Activated CD4-positive, alpha-beta T cell treated with anti-CD3 and anti-CD28 coated beads for 36 hours (primary cell): ENCODE data around the gene EPB41L4A. TPM values are rescaled to one million over a fixed set of nuclear protein-coding genes. Genes with fewer than 3 reads are reported as not detected.
A peak's percentile ranks its signal among the peaks of the same experiment; 100 is the strongest.

ENCODE experiments used
- ATAC-seq: fragments of 200-7000 bp; cut with Tn5 transposase; one replicate; pipeline ENCODE4 v1.10.0; 2021; ENCODE audit warnings: mild to moderate bottlenecking, moderate library complexity
- CTCF ChIA-PET: fragments of 350-600 bp; sonication (Branson Sonifier 250); formaldehyde crosslinking; loops from one replicate; lab custom pipeline; 2021; ENCODE audit warnings: antibody characterized with exemption; lab: Charles Lee
- POLR2A ChIA-PET: fragments of 350-600 bp; sonication (Branson Sonifier 250); formaldehyde crosslinking; loops from one replicate; lab custom pipeline; 2021; ENCODE audit warnings: antibody characterized with exemption, inconsistent platforms; lab: Charles Lee
- DNase-seq: peaks from one replicate; pipeline ENCODE4 v3.0.0-alpha.2; 2020
- H3K27ac Mint-ChIP-seq: one replicate; pipeline ENCODE4 v1.8.0; 2021; ENCODE audit warnings: mixed read lengths
- H3K27me3 Mint-ChIP-seq: one replicate; pipeline ENCODE4 v1.8.0; 2021; ENCODE audit warnings: mixed read lengths
- H3K36me3 Mint-ChIP-seq: one replicate; pipeline ENCODE4 v1.8.0; 2021; ENCODE audit warnings: low read depth, mixed read lengths
- H3K4me1 Mint-ChIP-seq: one replicate; pipeline ENCODE4 v1.8.0; 2021; ENCODE audit warnings: mixed read lengths
- H3K4me3 Mint-ChIP-seq: one replicate; pipeline ENCODE4 v1.8.0; 2021; ENCODE audit warnings: mild to moderate bottlenecking, moderate library complexity, mixed read lengths
- H3K9me3 Mint-ChIP-seq: one replicate; pipeline ENCODE4 v1.8.0; 2021; ENCODE audit warnings: low read depth, mixed read lengths
- intact Hi-C, 2 experiments: fragments of 100-400 bp; cut with DNase I in 1 of 2; cut with micrococcal nuclease in 1 of 2; formaldehyde crosslinking; loops; one replicate each; pipeline versions ENCODE4 v1.14.2 to v1.15.1; 2022 to 2024; cut with DNase I, micrococcal nuclease
- total RNA-seq, 2 experiments: library from RNA; stranded (reverse); gene quantifications; one replicate each; pipeline ENCODE4 v1.2.3, GENCODE V29; 2021

The EPB41L4A gene
- total RNA-seq, 2 experiments from 2014 or later = 0.05 to 0.28 TPM

DNA sequence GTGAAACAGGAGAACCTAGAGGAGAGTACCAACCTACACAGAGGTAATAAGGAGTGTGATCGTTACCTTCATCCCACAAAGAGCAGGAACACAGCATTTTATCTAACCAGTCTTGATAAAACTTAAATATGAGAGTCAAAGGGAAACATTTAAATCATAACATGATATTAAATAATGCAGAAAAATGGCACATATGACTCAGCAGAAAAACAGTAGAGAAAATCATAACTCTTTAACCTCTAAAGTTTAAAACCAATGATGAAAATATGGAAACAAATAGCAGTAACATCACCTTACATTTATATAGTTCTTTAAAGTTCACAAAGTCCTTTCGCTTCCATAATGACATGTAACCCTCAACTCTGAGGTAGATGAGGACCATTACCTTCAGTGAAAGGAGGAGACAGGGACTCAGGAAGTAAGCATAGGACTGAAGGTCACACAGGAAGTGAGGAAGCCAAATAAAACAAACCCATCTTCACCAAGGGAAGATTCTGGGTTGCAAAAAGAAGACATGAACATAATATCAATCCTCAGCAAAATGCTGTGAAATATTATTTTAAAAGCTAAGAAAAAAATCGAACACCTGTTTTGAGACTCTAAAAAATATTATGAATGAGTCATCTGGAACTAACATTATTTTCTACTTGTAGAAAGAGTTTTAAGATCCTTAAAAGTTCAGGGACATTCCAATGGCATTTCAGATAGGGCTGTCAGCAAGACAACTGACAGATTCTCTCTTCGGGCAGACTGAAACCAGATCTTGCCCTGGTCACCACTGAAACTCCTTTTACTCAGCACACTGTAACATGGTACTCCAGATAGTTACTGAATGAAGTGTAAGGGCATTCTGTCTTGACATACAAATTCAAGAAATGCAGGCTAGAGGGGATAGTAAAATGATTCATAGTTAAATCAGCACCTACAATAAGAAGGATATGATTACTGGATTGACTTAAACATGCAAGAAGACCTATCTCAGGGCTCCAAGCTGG lies 148.5 kb downstream of the EPB41L4A start:
- Mint-ChIP-seq H3K27me3 (peaks cover 11% of the 10 kb centered on the region), H3K4me1 (peaks cover 6% of the 10 kb centered on the region), H3K4me3 (no peak overlapping the region), H3K9me3 (no peaks in the 10 kb centered on the region), H3K36me3 (no peaks in the 10 kb centered on the region), H3K27ac (no peak overlapping the region)
- POLR2A ChIA-PET = no interaction called here
- intact Hi-C loops = no loop called here
- CTCF ChIA-PET = no interaction called here
- DNase-seq (no peak), ATAC-seq (peak; percentile 49)

DNA sequence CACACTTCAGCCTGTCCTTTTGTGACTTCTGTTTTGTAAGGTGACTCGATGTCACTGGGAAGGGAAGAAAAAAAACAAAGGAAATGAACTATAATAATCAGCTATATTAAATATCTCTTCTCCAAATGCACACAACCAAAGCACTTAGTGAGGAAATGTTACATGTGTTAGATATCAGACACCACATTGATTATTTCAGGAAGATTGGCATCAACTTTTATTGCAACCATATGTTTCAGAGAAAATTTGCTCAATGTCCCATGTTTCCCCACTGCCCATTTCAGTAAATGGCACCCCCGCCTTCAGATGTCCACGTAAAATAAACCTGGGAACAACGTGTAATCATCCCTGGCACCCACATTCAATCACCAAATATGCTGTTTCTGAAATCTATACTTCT lies 151.8 kb downstream of the EPB41L4A start:
- intact Hi-C loops = no loop called here
- no peaks in the 10 kb centered on the region for H3K36me3 Mint-ChIP-seq
- peaks cover 6% of the 10 kb centered on the region for H3K4me1 Mint-ChIP-seq
- DNase-seq = no peak
- ChIA-PET POLR2A (no interaction called here), CTCF (no interaction called here)
- no peak overlapping the region for H3K4me3 Mint-ChIP-seq
- ATAC-seq = no peak
- H3K9me3 Mint-ChIP-seq = no peaks in the 10 kb centered on the region
- peaks cover 18% of the 10 kb centered on the region for H3K27me3 Mint-ChIP-seq
- no peak overlapping the region for H3K27ac Mint-ChIP-seq

DNA sequence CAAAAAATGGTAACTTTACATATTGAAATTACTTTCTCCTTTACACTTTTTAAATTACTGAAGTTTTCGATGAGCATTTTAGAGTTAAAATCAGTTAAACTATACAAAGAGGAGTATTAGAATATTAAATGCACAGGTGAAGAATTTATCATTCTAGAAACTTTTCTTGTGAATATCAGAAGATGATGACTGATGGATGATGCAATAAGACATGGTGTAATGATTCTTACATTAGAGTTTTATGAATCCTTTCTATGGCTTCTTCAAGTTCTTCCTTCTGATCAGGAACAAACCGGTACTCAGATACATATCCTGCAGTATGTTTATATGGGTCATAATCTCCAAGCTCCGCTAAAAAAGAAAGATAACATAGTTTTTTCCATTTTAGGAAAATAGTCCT lies 154.4 kb downstream of the EPB41L4A start:
- Mint-ChIP-seq H3K4me1 (no peaks in the 10 kb centered on the region), H3K27ac (no peak overlapping the region), H3K4me3 (no peak overlapping the region), H3K9me3 (no peaks in the 10 kb centered on the region), H3K36me3 (no peaks in the 10 kb centered on the region), H3K27me3 (peaks cover 17% of the 10 kb centered on the region)
- ChIA-PET POLR2A (no interaction called here), CTCF (no interaction called here)
- no peak for DNase-seq
- no peak for ATAC-seq
- intact Hi-C loops = no loop called here

DNA sequence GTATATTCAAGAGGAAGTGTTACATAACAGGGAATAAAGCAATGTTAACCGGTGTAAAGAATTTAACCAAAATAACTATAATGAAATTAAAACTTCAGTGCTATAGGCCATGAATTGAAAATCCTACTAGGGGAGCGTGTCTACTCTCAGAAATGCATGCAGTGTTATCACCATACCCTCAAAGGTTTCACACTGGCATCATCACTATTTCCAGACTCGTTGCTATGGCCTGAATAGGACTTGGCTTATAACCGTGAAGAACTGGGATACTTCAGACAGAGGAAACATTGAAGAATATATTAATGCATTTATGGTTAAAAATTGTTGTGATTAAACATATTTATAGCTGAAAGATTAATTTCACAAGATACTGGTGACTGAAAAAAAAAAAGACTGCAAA lies 154.9 kb downstream of the EPB41L4A start:
- H3K27me3 Mint-ChIP-seq = peaks cover 17% of the 10 kb centered on the region
- POLR2A ChIA-PET = no interaction called here
- no peak for ATAC-seq
- H3K4me3 Mint-ChIP-seq = no peak overlapping the region
- no peaks in the 10 kb centered on the region for H3K36me3 Mint-ChIP-seq
- no peak overlapping the region for H3K27ac Mint-ChIP-seq
- H3K4me1 Mint-ChIP-seq = no peaks in the 10 kb centered on the region
- DNase-seq = no peak
- CTCF ChIA-PET = no interaction called here
- no peaks in the 10 kb centered on the region for H3K9me3 Mint-ChIP-seq
- intact Hi-C loops = no loop called here

DNA sequence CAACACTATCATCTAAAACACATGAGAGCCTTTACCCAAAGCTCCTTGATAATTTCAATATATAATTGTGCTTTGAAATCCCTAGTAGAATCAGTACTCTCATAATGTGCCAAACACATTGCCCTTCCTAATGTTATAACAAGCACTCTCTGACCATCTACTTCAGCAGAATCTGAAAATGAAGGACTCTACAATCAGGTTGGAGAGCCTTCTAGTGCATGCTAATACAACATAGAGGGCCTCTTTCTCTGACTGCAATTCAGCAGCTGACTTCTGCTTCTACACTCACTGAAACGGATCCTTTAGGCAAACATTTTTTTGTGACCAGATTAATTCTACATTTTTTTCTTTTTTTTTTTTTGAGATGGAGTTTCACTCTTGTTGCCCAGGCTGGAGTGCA lies 155.6 kb downstream of the EPB41L4A start:
- ATAC-seq (no peak), DNase-seq (no peak)
- H3K4me1 Mint-ChIP-seq = no peaks in the 10 kb centered on the region
- no peak overlapping the region for H3K4me3 Mint-ChIP-seq
- ChIA-PET POLR2A (no interaction called here), CTCF (no interaction called here)
- peaks cover 20% of the 10 kb centered on the region for H3K27me3 Mint-ChIP-seq
- no peaks in the 10 kb centered on the region for H3K36me3 Mint-ChIP-seq
- no peak overlapping the region for H3K27ac Mint-ChIP-seq
- H3K9me3 Mint-ChIP-seq = no peaks in the 10 kb centered on the region
- intact Hi-C loops = no loop called here

DNA sequence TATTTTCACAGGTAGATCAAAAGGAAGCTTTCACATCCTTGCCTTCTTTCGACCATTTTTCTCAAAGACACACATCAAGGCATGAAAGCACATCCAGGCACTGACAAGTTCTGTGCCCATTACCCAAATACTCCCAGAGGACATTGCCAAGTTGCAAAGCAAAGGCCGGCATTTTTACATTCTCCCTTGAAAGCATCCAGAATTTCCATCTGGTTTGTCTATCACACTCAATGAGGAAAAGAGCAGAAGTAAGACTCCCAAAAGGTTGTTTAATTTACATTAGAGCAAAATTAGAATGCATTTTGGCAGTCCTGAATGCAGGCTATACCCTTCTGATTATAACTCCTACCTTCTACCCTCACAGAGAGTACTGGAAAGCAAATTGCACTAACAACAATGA lies 160.5 kb downstream of the EPB41L4A start:
- peaks cover 11% of the 10 kb centered on the region for H3K27me3 Mint-ChIP-seq
- ATAC-seq = no peak
- intact Hi-C loops = no loop called here
- no peak overlapping the region for H3K27ac Mint-ChIP-seq
- no peak for DNase-seq
- no peaks in the 10 kb centered on the region for H3K36me3 Mint-ChIP-seq
- CTCF ChIA-PET = no interaction called here
- H3K9me3 Mint-ChIP-seq = no peaks in the 10 kb centered on the region
- no peaks in the 10 kb centered on the region for H3K4me1 Mint-ChIP-seq
- POLR2A ChIA-PET = no interaction called here
- no peak overlapping the region for H3K4me3 Mint-ChIP-seq

DNA sequence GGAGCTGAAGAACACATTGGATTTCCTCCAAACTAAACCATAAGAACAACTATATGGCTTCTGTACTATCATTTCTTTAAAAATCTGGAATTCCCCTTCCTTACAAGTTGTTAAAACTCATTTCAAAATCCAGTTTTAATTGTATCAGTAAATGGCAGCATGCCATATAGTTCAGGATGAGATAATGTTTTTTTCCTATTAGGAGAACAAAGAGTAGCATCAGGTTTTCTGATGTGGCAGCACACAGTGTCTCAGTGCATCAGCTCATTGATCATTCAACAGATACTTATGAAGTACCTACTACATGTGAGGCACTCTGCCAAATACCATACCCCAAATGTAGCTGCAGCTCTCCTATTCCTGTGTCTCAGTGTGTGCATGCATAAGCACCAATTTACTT lies 161.1 kb downstream of the EPB41L4A start:
- Mint-ChIP-seq H3K36me3 (no peaks in the 10 kb centered on the region), H3K9me3 (no peaks in the 10 kb centered on the region), H3K4me3 (no peak overlapping the region), H3K27me3 (peaks cover 8% of the 10 kb centered on the region), H3K4me1 (no peaks in the 10 kb centered on the region), H3K27ac (no peak overlapping the region)
- POLR2A ChIA-PET = no interaction called here
- ATAC-seq = no peak
- no peak for DNase-seq
- CTCF ChIA-PET = no interaction called here
- intact Hi-C loops = no loop called here

DNA sequence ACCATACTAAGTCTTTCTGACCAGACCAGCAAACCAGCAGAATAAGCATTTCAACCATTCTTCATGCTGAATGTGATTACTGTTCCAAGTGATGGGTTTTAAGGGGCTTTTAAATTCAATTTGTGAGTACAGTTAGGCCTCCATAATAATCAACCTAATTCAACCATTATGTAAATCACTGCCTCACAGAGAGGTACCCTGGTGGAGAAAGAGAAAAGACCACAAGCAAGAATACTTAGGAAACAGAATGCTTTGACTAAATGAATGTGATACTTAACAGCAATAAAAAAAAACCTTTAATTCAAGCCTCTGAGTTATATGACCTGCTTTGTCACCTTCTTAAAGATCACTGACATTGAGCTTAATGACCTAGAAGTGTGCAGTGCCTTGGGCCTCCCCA lies 162.1 kb downstream of the EPB41L4A start:
- no peak overlapping the region for H3K4me3 Mint-ChIP-seq
- intact Hi-C loops = no loop called here
- peaks cover 8% of the 10 kb centered on the region for H3K27me3 Mint-ChIP-seq
- ATAC-seq (no peak), DNase-seq (no peak)
- H3K4me1 Mint-ChIP-seq = no peaks in the 10 kb centered on the region
- ChIA-PET CTCF (no interaction called here), POLR2A (no interaction called here)
- H3K9me3 Mint-ChIP-seq = no peaks in the 10 kb centered on the region
- H3K27ac Mint-ChIP-seq = no peak overlapping the region
- no peaks in the 10 kb centered on the region for H3K36me3 Mint-ChIP-seq

DNA sequence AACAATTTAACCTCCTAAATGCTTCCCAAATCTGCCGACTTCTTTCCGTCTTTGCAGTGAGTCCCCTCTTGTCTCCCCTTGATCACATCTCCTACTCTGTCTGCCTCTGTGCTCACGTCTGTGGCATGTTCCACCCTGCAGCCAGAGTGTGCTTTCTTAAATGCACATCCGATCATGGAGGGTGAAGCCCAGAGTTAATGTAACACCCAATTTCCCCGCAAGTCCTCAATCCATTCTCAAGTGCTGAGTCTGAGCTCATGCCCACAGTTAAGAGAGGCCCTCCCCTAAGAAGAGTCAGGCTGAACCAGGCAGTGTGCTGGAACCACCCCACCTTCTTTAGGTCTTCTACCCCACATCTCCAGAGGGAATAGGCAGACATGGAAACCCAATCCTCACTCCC lies 164.8 kb downstream of the EPB41L4A start:
- H3K9me3 Mint-ChIP-seq = no peaks in the 10 kb centered on the region
- ChIA-PET CTCF (no interaction called here), POLR2A (no interaction called here)
- peaks cover 10% of the 10 kb centered on the region for H3K27me3 Mint-ChIP-seq
- ATAC-seq = no peak
- no peak overlapping the region for H3K27ac Mint-ChIP-seq
- DNase-seq = no peak
- H3K4me1 Mint-ChIP-seq = no peaks in the 10 kb centered on the region
- intact Hi-C loops = no loop called here
- H3K4me3 Mint-ChIP-seq = no peak overlapping the region
- no peaks in the 10 kb centered on the region for H3K36me3 Mint-ChIP-seq

DNA sequence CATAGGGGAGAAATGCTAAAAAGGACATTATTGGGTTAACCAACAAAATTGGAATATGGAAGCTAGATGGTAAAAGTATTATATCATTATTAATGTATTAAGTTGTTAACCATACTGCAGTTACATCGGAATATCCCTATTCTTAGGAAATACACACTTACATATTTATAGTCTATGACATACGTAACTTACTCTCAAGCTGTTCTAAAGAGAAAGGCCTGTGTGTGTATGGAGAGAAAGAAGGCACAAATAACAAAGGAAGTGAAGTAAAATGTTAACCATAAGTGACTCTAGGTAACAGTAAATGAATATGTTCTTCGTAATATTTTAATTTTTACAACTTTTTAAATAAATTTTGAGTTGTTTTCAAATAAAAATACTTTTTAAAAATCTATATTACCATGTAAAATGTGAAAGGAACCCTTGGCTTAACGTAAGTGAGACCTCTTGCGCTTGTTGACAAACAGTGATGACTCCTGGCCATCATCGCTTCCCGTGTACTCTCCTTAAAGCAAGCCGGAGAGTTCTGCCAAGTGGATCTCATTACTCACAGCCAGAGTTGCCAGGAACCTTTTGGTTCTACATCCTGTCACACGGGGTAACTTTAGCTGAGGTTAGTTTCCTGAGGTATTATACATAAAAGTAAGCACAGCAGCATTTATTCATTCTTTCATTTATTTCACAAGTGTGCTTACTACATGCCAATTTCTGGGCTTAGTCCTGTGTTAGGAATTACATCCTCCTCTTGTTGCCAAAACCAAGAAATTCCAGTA lies 165.4 kb downstream of the EPB41L4A start:
- no peak for DNase-seq
- H3K9me3 Mint-ChIP-seq = no peaks in the 10 kb centered on the region
- CTCF ChIA-PET = interaction anchor here (0.6 kb wide), 1 partner anchor 1351 kb away, joined by 3 read pairs; no protein-coding TSS in a partner anchor
- no peak overlapping the region for H3K27ac Mint-ChIP-seq
- H3K4me3 Mint-ChIP-seq = no peak overlapping the region
- peaks cover 8% of the 10 kb centered on the region for H3K27me3 Mint-ChIP-seq
- POLR2A ChIA-PET = no interaction called here
- H3K36me3 Mint-ChIP-seq = no peaks in the 10 kb centered on the region
- intact Hi-C loops = no loop called here
- no peak for ATAC-seq
- H3K4me1 Mint-ChIP-seq = no peaks in the 10 kb centered on the region

DNA sequence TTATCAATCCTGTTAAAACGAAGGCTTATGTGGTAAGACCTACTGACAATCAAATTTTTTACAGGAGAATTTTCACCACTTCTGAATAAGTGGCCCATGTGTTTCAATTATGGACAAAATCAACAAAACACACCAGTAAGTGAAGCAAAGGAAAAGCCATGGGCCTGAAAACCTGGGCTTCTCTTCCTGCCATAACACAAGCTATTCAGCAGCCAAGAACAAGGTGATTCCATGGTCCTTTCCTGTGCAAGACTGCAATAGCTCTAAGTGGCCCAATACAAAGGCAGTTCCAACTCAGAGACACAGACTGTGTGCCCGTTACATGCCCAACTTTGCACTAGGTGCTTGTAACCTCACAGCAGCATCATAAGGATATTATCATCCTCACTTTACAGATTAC lies 168.5 kb downstream of the EPB41L4A start:
- no peak for ATAC-seq
- Mint-ChIP-seq H3K27me3 (peaks cover 13% of the 10 kb centered on the region), H3K4me1 (no peaks in the 10 kb centered on the region), H3K27ac (no peak overlapping the region), H3K9me3 (no peaks in the 10 kb centered on the region), H3K4me3 (no peak overlapping the region), H3K36me3 (no peaks in the 10 kb centered on the region)
- CTCF ChIA-PET = no interaction called here
- intact Hi-C loops = no loop called here
- DNase-seq = no peak
- POLR2A ChIA-PET = no interaction called here

DNA sequence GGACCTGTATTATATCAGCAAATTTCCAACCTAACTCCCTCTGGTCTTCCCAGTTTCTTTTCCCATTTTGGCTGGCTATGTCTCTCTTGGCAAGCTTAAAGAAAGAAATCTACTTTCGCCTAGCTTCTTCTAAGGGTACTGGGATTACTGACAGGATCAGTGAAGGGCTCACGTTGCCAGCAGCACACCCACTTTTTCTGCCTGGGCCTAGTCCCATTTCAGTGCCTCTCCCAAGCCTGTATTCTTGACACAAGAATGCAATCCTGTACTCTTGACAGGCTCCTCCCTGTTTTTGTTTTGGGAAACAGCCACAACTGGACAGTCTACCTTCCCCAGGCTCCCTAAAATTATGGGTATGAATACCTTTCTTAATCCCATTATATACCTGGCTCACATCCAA lies 170.5 kb downstream of the EPB41L4A start:
- intact Hi-C loops = no loop called here
- ChIA-PET POLR2A (no interaction called here), CTCF (no interaction called here)
- no peaks in the 10 kb centered on the region for H3K9me3 Mint-ChIP-seq
- no peak overlapping the region for H3K27ac Mint-ChIP-seq
- H3K36me3 Mint-ChIP-seq = no peaks in the 10 kb centered on the region
- no peak for DNase-seq
- no peak overlapping the region for H3K4me3 Mint-ChIP-seq
- no peaks in the 10 kb centered on the region for H3K4me1 Mint-ChIP-seq
- H3K27me3 Mint-ChIP-seq = peaks cover 20% of the 10 kb centered on the region
- no peak for ATAC-seq
